Left kidney (tissue), 2 donors: Measurements from ENCODE around the gene STAC3. TPM values are rescaled to one million over a fixed set of nuclear protein-coding genes. Genes with fewer than 3 reads are reported as not detected.

Experiments used
- DNase-seq: peaks from one replicate; pipeline ENCODE4 v3.0.0-alpha.2; 2013
- polyA plus RNA-seq: library from polyadenylated mRNA; unstranded; fragments of 120-200 nt; gene quantifications from one replicate; pipeline ENCODE4 v1.2.1, GENCODE V29; 2013; ENCODE audit not compliant: insufficient read length

The STAC3 gene
- polyA plus RNA-seq, 1 donor, result 9.2 TPM

DNA sequence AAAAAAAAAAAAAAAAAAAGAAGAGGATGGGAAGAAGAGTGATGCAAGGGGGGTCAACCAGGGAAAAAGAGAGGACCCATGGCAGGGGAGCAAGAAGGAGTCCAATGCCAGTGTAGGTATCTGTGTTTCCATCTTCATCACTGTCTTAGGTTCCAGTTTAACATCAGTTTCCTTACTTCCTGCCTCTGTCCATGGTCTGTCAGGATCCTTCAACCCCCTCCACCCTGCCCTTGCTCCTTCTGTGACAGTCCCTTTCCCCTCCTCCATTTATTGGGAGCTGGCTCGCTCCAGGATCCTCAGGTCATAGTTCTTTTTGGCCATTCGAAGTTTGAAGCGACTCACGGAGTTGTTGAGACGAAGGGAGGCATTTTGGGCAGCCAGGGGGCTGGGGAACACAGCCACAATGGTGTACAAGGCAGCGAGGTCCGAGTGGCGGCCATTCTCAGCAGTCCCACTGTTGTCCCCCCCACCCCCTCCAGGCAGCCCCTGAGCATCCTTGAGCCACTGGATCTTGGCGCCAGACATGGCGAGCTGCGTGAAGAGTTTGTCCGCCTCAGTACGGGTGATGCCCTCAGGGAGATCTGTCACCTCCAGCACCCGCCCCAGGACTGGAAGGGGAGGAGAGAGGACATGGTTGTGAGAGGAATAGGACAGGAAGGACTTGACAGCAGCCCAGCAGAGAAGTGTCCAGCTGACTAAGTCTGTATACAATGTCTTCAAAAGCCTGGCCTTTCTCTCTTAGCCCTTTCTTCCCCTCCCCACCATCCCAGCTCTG, 3.7 kb upstream of the STAC3 start:
- DNase-seq, result no peak

- no peak for DNase-seq
Observed at GRCh38 chr12:57250541-57250940, 446 bp downstream of the STAC3 start.

DNA sequence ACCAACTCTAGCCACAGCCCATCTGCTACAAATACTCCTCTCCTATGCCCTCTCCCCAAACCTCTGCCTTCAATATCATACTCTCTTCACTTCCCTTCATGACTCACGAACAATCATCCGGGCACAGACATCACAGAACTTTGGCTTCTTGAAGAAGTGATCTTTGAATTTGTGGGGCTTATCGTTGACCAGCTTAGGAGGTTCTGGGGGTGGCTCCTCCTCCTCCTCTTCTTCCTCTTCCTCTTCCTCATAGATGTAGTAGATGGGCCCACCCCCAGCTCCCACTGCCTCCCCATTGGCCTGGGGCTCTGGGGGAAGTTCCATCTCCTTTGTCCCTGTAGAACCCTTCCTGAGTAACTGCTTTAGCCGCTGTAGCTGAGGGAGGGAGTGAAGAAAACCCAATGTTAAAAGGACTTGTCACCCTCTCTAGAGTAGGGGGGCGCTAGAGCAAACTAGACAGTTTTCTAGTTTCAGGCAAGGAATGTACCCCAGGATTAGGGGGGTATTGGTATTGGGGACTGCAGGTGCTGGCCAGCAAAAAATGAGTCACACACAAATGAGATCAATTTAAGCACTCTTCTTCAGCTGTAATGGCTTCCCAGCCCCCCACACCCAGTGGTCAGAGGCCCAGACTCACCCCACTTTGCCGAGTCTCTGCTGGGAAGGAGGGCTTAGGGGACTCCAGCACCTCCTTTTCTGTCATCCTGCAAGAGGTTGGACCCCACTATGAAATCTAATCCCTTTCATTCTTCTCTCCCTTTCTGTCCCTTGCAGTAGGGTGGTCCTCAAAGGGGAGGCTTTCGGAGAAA, 1.8 kb downstream of the STAC3 start:
- DNase-seq, result no peak

DNA sequence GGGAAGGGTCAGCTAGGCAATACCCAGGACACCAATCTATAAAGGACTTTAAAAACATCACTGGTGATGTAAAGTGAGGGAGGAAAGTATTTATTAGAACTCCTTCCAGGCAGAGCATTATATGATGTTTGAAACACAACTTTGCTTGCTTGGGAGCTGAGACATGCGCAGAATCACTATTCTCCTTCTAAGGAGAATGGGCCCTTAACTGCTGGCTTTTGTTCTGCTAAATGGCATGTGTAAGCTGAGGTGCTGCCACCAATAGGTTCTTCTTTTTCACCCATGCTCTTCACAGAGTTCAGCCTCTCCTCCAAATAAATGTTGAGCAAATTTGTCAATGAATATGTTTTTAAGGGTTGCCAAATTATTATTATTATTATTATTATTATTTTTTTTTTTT, 3.9 kb downstream of the STAC3 start:
- DNase-seq, result no peak

- DNase-seq, result no peak
Observed at GRCh38 chr12:57244312-57244696, 6.7 kb downstream of the STAC3 start.

DNA sequence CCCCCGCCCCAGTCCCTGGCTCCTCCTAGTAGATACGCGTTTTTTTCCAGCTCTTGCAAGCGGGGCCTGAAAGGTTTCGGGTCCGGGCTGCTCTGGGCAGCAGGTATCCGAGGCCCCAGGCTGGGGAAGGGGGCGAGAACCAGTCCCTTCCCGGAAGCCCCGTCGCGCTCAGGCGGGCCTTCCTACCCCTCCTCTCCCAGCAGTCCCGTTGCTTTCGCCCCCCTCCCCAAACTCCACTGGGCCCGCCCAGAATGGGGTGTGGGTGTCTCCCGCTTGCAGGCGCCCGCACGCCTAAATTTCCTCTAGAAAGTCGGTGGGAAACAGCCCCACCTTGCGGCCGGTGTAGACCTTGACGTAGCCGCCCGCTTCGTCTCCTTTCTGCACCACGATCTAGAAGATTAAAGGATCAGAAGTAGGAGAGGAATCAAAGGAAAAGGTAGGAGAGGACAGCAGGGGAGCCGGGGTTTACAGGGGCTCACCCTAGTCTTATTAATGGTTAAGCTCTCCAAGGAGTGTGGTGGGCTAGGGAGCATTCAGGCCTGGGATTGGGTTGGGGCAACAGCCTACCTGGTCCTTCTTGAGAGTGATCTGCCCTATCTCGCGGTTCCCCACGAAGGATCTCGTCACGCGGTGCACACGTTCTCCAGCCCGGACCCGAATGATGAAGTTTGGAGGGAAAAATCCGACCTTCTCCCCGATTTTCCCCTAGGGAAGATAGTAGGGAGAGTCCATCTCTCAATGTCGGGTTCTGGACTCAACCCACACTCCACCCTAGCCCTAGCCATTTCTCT, 7.3 kb downstream of the STAC3 start:
- peak; percentile 83 for DNase-seq

- DNase-seq, result peak; percentile 86
Observed at GRCh38 chr12:57242691-57243454, 8.1 kb downstream of the STAC3 start.

DNA sequence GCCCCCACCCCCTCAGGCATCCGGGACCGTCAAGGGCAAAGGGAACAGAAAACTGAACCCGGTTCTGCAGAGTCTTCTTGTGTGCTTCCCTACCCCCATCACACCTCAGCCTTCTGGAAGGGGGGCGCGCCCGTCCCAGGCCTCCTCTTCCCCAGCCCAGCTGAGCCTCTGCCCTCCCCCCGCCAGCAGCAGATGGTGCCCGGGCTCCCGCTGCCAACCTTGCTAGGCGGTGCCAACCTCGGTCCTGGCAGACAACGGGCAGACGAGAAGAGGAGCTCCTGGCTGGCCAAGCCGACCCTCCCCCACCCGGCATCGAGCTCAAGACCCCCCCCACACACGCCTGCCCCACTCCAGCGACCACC, 8.7 kb downstream of the STAC3 start:
- DNase-seq, result no peak

DNA sequence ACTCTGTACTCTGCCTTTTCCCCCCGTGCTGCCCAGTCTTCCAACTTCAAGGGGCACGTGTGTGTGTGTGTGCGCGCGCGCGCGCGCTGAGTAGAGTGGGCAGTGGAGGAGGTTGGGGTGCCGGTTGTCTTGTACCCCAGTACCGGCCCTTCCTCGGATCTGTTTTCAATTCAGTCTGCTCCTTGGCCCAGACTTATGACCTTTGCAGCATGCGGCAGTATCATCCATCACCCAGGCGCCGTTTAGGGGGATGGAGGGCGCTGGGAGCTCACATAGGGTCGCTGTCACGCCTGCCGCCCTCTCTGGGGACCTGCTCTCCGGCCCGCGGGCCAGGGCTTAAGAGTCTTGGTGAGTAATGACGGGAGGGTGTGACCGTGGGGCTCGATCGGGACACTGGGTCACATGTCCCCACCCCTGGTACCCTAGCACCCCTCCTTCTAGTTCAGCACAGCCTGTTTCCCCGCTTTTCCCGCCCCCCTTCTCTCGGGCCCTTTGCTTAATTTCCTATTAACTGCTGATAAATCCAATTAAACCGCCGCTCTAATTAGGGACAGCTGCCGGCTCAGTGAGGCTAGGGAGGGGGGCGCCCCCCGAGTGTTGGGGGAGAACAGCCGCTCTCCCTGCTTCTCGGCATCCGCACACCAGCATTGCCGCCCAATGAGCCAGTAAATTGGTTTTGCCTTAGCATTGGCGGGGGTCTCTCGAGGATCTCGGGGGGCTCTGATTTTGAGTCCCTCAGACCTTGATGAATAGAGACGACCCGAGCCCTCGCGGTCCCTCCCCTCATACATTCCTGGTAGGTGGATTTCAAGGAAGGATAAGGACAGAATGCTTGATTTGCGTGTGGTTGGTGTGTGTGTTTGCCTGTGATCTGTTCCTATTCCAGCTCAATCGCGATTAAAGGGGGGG, 9.3 kb downstream of the STAC3 start:
- no peak for DNase-seq

DNA sequence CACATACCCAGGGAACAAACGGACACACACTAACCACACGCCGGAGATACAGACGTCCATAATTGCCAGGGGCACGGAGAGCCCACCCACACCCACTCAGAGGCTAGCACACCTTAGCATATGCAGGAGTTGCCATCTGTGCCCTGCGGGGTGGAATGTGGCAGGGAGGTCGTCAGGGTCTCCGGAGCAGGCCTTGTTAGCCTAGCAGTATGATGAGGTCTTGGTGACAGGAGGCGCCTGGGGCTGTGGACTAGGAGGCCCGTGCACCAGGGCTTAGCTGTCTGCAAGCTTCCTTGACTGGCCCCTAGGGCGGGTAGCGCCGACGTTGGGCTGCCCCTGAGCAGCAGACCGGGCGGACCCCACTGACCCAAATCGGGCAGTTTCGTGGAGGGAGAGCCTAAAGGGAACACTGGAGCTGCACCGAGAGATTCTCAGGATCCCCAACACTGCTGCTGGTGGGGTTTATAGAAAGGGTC, 10.0 kb downstream of the STAC3 start:
- DNase-seq, result no peak

- no peak for DNase-seq
Observed at GRCh38 chr12:57240066-57240921, 10.7 kb downstream of the STAC3 start.

DNA sequence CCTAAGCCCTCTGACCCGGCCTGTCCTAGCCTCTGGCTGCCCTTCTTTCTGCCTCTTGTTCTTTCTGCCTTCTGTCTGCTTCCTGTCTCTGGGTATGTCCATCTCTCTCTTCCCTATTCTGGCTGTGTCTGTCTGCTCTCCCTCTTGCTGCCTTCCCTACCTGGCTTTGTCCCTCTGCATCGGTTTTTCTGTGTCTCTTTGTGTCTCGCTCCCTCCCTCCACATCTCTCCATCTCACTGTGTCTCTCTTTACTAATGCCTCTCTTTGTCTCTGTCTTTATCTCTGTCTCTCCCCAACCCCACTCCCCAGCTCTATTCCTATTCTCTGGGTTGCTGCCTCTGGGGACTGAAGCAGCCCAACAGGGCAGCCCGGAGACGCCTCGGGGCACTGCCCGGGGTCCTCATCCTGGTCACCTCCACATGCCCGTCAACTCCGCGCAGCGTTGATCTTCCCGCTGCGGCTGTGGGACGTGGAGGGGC, 11.4 kb downstream of the STAC3 start:
- DNase-seq, result no peak

DNA sequence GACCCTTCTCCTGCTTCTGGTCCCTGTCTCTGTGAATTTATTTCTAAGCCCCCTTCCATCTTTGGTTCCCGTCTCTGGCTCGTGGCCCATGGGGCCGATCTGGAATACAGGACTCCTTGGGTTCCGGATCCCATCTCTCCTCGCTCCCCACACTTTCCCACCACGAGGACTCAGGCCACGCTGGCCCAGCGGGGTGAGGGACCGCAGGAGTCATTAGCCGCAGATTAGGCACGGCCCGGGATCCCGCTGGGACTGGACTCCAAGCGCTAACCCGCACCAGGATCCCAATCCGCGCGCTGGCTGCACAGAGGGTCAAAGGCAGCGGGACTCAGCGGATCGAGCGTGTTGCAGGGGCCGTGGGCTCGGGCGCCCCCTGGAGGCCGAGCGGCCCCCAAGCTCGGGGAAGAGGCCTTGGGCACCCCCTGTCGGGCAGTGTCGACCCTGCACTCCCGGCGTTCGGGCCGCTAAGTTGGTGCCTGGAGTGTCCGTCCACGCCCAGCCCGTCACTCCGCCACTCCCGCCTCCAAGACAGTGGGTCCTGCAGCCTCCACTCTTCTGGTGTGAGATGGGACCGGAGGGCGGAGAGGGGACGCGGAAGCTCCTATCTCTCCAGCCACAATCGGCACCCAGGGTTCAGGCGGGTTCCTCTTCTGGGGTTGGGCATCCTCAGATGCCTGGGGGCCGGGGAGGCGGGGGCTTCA, 12.0 kb downstream of the STAC3 start:
- DNase-seq, result peak; percentile 84

DNA sequence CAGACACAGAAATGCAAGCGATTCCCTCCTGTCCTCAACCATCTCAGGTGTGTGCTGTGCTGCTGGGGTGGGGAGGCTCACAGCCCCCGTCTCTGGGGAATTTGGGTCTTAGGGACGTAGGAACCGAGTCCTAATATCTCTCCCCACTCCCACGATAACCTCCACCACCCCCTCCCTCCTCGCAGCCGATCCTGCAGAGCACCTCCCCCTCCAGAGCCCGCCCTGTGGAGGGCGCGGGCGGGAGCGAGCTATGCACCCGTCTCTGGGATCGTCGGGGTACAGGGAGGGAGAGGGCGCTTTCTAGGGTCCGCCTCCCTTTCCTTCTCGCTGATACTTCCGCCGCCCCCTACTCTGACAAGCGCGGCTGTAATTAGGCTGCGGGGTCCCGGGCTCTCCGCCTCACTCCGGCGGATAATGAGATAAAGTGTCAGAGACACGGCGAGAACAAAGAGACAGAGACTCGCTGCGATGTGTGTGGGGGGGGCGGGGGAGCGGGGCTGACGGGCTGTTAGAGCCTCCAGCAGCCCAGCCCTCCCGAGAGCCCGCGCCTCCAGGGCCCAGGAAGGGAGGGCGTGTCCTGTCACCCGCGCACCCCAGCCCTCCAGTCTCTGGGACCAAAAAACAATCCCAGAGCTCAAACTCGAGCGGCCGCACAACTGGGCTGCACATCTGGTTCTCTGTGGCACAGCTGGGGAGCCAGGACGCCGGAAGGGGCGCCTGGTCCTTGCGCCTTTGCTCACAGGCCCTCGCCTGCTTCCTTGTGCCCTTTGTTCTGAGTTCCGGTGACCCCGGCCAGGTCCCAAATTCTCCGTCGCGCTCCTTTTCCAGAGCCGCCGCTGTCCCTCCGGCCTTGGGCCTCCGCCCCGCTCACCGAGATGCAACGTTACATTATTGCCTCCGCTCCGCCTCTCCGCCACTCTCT, 12.8 kb downstream of the STAC3 start:
- DNase-seq, result no peak

DNA sequence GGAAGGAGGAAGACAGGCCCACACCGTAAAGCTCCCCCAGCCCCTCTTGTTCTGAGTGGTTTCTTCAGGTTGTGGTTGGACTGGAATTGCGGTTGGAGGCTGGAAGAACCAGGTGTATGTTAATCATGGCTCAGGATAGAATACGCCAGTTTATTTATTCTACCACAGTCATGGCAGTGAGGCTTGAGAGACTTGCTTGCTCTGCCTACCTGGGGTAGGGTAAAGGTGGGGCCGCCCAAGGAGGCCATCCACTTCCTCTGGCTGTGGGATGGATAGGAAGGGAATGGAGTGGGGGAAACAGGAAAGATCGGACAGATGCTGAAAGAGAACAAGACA, 13.4 kb downstream of the STAC3 start:
- no peak for DNase-seq

DNA sequence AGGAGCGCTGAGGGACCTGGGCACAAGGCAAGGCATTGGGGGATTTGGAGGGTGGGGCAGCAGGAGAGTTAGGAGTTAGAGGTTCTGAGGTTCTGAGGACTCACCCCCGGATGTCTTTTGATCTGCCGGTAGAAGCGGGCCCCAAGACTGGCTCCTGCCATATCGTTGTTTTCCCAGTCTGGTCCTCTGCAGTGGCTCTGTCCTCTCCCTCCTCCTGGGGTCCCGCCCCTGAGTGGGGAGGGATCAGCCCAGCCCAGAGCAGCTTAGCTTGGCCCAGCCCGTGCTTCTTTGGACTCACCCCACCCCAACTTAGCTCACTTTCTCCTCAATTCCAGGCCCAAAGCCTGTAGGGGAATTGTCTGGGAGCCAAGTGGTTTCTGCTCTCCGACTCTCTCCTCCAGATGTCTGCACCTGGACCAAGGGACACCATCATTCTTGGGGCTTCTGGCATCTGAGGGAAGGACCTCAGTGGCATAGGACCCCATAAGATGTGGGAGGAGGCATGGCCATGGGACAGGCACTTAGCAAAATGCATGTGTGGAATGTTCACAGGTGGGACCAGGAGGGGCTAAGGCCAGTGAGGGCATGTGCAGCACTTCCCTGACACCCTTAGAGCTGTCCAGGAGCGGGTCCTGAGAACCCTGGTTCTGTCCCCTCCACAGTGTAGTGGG, 13.9 kb downstream of the STAC3 start:
- DNase-seq, result no peak

- no peak for DNase-seq
Observed at GRCh38 chr12:57236201-57236924, 14.6 kb downstream of the STAC3 start.
